ENCODE data around the gene NCAM2. TPM values are rescaled to one million over a fixed set of nuclear protein-coding genes. Genes with fewer than 3 reads are reported as not detected.

NCAM2 gene
- total RNA-seq, 1 donor from 2014 or later, result under 0.01 TPM

DNA sequence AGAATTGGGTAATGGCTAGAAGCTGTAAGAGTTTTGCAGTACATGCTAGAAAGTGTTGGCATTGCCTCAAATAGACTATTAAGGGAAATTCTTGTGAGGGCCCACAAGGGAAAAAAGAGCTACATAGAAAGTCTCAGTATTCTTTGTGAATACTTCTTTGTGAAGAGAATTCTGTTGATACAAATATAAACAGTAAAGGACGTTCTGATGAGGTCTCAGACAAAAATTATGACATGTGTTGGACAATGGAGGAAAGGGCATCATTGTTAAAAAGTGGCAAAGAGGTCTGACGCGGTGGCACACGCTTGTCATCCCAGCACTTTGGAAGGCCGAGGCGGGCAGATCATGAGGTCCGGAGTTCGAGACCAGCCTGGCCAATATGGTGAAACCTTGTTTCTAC is 458.9 kb downstream of the NCAM2 start:
- Histone ChIP-seq H3K27me3 (ENCODE audit: control insufficient read depth, insufficient read depth, low read length) (no peaks in the 10 kb centered on the region), H3K36me3 (ENCODE audit: control insufficient read depth, insufficient read depth, low read length) (no peaks in the 10 kb centered on the region), H3K4me3 (ENCODE audit: low read depth, low read length) (no peak overlapping the region)
- no peak for DNase-seq (ENCODE audit: low read depth)
- TF ChIP-seq, protein P1, sequence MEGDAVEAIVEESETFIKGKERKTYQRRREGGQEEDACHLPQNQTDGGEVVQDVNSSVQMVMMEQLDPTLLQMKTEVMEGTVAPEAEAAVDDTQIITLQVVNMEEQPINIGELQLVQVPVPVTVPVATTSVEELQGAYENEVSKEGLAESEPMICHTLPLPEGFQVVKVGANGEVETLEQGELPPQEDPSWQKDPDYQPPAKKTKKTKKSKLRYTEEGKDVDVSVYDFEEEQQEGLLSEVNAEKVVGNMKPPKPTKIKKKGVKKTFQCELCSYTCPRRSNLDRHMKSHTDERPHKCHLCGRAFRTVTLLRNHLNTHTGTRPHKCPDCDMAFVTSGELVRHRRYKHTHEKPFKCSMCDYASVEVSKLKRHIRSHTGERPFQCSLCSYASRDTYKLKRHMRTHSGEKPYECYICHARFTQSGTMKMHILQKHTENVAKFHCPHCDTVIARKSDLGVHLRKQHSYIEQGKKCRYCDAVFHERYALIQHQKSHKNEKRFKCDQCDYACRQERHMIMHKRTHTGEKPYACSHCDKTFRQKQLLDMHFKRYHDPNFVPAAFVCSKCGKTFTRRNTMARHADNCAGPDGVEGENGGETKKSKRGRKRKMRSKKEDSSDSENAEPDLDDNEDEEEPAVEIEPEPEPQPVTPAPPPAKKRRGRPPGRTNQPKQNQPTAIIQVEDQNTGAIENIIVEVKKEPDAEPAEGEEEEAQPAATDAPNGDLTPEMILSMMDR (IDR thresholded peaks at IDR 0.05; ENCODE audit: insufficient read depth, low read length, poor library complexity, severe bottlenecking), result no peak

DNA sequence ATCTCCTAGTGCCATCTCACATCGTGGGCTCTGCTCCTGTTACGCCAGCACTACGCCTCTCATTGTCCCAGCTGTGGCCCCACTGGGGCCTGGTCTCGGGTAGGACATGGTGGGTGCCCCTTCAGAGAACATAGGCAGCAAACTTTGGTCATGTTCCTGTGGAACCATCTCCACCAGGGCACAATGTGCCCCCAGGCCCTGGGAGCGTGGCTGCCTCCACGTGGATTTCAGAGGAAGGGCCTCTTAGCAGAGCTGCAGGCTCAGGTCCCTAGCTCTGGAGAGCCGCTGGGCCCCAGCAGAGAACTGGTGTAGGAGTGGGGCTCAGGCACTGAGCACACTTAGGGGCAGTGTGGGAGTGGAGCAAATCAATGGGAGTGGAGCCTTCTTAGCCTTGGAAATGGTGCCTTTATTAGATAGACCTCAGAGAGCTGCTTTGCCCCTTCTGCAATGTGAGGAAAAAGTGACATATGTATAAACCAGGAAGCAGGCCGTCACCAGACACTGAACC is 460.0 kb downstream of the NCAM2 start:
- TF ChIP-seq, protein P1 (IDR thresholded peaks at IDR 0.05; ENCODE audit: insufficient read depth, low read length, poor library complexity, severe bottlenecking), result no peak
- Histone ChIP-seq H3K27me3 (ENCODE audit: control insufficient read depth, insufficient read depth, low read length) (no peaks in the 10 kb centered on the region), H3K4me3 (ENCODE audit: low read depth, low read length) (no peak overlapping the region), H3K36me3 (ENCODE audit: control insufficient read depth, insufficient read depth, low read length) (no peaks in the 10 kb centered on the region)
- no peak for DNase-seq (ENCODE audit: low read depth)

DNA sequence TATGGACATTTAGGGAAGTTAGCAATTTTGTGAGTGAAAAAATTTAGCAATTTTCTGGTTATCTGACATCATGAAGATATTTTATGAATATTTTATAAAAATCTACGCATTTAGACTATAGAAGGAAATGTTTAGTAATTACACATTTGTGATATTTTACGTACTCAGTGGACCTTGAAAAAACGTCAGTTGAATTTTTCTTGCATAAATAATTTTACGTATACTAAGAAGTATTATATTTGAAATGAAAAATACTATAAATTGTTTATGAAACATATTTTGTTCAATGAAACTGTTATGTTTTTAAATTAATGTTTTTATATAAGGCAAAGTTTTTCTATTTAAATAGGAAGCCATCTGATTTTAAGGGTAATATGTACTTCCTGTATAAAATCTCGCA is 462.8 kb downstream of the NCAM2 start:
- TF ChIP-seq, protein P1 (IDR thresholded peaks at IDR 0.05; ENCODE audit: insufficient read depth, low read length, poor library complexity, severe bottlenecking), result no peak
- Histone ChIP-seq H3K4me3 (ENCODE audit: low read depth, low read length) (no peak overlapping the region), H3K36me3 (ENCODE audit: control insufficient read depth, insufficient read depth, low read length) (no peaks in the 10 kb centered on the region), H3K27me3 (ENCODE audit: control insufficient read depth, insufficient read depth, low read length) (no peaks in the 10 kb centered on the region)
- DNase-seq (ENCODE audit: low read depth), result no peak

DNA sequence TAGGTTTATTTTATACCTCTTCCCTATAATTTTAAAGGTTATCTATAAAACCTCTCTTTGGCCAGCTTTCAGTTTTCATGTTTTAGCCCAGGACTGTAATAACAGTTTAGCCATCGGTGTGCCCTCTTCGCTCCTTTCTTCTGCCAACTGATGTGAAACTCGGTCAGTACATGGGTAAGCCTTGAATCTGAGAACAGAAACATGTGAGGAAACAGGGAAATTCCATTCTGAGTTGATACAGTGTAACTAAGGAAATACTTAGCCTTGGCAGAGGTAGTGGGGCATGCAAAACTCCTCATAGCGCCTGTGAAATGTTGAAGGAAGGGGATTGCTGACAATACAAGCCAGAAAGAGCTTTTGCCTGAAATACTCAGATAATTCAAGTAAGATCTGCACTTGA is 465.2 kb downstream of the NCAM2 start:
- H3K36me3 ChIP-seq (ENCODE audit: control insufficient read depth, insufficient read depth, low read length), result no peaks in the 10 kb centered on the region
- TF ChIP-seq, protein P1 (IDR thresholded peaks at IDR 0.05; ENCODE audit: insufficient read depth, low read length, poor library complexity, severe bottlenecking), result no peak

DNA sequence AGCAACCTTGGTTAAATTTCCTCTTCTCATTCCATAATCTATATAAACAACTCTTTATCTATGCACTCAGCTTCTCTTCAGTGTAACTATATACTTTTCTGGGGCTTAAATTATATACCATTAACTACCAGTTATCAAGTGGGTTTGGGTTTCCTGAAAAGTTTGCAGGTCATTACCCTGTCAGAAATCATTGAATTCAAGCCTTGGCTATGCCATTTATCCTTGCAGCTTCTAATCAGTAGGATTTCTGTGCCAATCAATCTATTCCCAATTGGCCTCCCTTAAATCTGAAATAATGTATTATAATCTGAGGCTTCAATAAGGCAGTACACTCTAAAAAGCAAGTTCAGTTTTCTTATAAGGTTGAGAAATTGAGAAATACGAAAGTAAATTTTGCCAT is 466.5 kb downstream of the NCAM2 start:
- TF ChIP-seq, protein P1 (IDR thresholded peaks at IDR 0.05; ENCODE audit: insufficient read depth, low read length, poor library complexity, severe bottlenecking), result no peak
- Histone ChIP-seq H3K4me3 (ENCODE audit: low read depth, low read length) (no peak overlapping the region), H3K36me3 (ENCODE audit: control insufficient read depth, insufficient read depth, low read length) (no peaks in the 10 kb centered on the region), H3K27me3 (ENCODE audit: control insufficient read depth, insufficient read depth, low read length) (no peaks in the 10 kb centered on the region)
- DNase-seq (ENCODE audit: low read depth), result no peak

More for the DNA sequence above, 465.2 kb downstream of the NCAM2 start:
- H3K27me3 ChIP-seq (ENCODE audit: control insufficient read depth, insufficient read depth, low read length), result no peaks in the 10 kb centered on the region
- DNase-seq (ENCODE audit: low read depth), result no peak
- H3K4me3 ChIP-seq (ENCODE audit: low read depth, low read length), result no peak overlapping the region

DNA sequence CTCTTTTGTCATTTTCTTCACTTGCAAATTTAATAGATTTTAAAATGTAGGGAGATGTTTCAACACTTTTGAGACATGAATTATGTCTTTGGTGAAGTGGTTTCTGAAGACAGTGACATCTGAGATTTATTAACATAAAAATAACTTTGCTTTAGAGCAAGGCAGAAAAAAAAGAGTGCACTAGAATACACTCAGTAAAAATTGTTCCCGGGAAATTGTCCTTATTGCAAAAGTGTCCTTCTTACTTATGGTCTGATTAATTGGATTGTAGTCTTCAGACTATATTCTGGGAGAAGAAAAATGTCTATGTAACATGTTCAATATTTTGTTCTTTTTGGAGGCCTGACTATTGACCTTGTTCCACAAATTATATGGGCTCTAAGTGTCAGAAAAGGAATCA is 468.5 kb downstream of the NCAM2 start:
- H3K36me3 ChIP-seq (ENCODE audit: control insufficient read depth, insufficient read depth, low read length), result no peaks in the 10 kb centered on the region
- H3K4me3 ChIP-seq (ENCODE audit: low read depth, low read length), result no peak overlapping the region
- TF ChIP-seq, protein P1 (IDR thresholded peaks at IDR 0.05; ENCODE audit: insufficient read depth, low read length, poor library complexity, severe bottlenecking), result no peak
- no peaks in the 10 kb centered on the region for H3K27me3 ChIP-seq (ENCODE audit: control insufficient read depth, insufficient read depth, low read length)
- DNase-seq (ENCODE audit: low read depth), result no peak

Data from kidney epithelial cell (primary cell).